HG03025 (cell line): ENCODE data around the gene MINDY2.
A peak's percentile ranks its signal among the peaks of the same experiment; 100 is the strongest.

ENCODE experiments used
- ATAC-seq: cut with Tn5 transposase; IDR thresholded peaks from one replicate; pipeline ENCODE4 v1.9.1; 2021; ENCODE audit warnings: mild to moderate bottlenecking, moderate library complexity; ENCODE audit not compliant: unreplicated experiment, low FRiP score

The MINDY2 gene

GRCh38 chr15:58770857-58771620, at the start of gene MINDY2:
MINDY2 (plus strand) TSS chr15:58771302; CDS start chr15:58771396, 94 bp downstream.
- peak; percentile 89 for ATAC-seq

- no peak for ATAC-seq
These were observed 46.6 kb upstream of the MINDY2 start for GRCh38 chr15:58724466-58724865.

GRCh38 chr15:58726867-58727266, 44.2 kb upstream of the MINDY2 start:
- ATAC-seq = no peak

- ATAC-seq = no peak
These were observed 39.2 kb upstream of the MINDY2 start for GRCh38 chr15:58731756-58732535.

GRCh38 chr15:58732625-58733363, 38.3 kb upstream of the MINDY2 start:
- ATAC-seq = no peak

- ATAC-seq = no peak
These were observed 36.2 kb upstream of the MINDY2 start for GRCh38 chr15:58734859-58735258.

- no peak for ATAC-seq
These were observed 35.0 kb upstream of the MINDY2 start for GRCh38 chr15:58736018-58736643.

GRCh38 chr15:58737298-58737697, 33.8 kb upstream of the MINDY2 start:
- ATAC-seq = no peak

- no peak for ATAC-seq
These were observed 32.9 kb upstream of the MINDY2 start for GRCh38 chr15:58738046-58738707.

GRCh38 chr15:58740436-58740835, 30.7 kb upstream of the MINDY2 start:
- ATAC-seq = no peak

GRCh38 chr15:58741032-58741431, 30.1 kb upstream of the MINDY2 start:
- ATAC-seq = no peak

GRCh38 chr15:58742022-58742813, 28.9 kb upstream of the MINDY2 start:
- ATAC-seq = no peak

- ATAC-seq = no peak
These were observed 28.1 kb upstream of the MINDY2 start for GRCh38 chr15:58742819-58743502.

GRCh38 chr15:58746174-58746573, 24.9 kb upstream of the MINDY2 start:
- ATAC-seq = no peak

- ATAC-seq = no peak
These were observed 22.9 kb upstream of the MINDY2 start for GRCh38 chr15:58748040-58748851.

GRCh38 chr15:58748852-58749531, 22.1 kb upstream of the MINDY2 start:
- ATAC-seq = peak; percentile 35
